Measurements from ENCODE around the gene CPEB4.

CPEB4 gene

DNA sequence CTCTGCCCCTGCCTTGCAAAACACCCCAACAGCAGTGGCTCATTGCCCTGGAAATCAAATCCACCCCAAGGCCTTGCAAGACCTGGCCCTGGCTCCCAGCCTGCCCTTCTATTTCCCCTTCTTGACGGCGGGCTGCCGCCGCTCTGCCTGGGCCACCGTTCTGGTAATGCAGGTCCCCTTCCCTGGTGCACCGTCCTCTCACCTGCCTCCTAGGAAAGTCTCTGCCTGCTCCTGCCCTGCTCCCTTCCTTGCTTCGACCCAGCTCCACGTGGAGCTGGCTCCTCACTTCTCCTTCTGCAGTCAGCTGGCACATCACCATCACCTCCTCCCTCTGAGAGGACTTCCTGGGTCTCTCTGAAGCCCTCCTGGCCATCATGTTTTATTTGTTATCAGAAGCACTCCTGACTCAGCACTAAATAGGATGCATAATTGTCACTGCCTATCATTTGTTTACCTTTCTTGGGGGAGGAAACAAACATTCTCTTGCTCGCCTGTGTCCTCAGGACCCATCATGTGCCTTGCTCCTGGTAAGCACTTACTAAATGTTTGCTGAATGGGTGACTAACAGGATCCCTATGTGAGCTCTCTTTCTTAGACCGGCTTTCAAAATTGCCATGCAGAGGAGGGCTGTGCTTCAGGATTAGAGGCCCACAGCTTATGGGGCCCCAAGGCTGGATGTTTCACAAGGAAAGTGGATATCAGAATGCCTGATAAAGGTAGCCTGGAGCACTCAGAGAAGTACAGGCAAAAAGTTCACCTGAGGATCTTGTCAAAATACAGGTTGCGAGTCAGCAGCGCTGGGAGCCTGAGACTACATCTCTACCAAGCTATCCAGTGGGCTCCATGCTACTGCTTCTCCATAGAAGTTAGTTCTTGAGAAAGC, 81.3 kb downstream of the CPEB4 start:
- H3K9me3 ChIP-seq (ENCODE audit: severe bottlenecking), result no peaks in the 10 kb centered on the region
- peak overlapping the region; percentile 8 for H3K27ac ChIP-seq
- no peaks in the 10 kb centered on the region for H3K36me3 ChIP-seq
- TF ChIP-seq, protein P1, sequence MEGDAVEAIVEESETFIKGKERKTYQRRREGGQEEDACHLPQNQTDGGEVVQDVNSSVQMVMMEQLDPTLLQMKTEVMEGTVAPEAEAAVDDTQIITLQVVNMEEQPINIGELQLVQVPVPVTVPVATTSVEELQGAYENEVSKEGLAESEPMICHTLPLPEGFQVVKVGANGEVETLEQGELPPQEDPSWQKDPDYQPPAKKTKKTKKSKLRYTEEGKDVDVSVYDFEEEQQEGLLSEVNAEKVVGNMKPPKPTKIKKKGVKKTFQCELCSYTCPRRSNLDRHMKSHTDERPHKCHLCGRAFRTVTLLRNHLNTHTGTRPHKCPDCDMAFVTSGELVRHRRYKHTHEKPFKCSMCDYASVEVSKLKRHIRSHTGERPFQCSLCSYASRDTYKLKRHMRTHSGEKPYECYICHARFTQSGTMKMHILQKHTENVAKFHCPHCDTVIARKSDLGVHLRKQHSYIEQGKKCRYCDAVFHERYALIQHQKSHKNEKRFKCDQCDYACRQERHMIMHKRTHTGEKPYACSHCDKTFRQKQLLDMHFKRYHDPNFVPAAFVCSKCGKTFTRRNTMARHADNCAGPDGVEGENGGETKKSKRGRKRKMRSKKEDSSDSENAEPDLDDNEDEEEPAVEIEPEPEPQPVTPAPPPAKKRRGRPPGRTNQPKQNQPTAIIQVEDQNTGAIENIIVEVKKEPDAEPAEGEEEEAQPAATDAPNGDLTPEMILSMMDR (IDR thresholded peaks at IDR 0.05; ENCODE audit: low read depth, low read length), result no peak
- peak; percentile 60 for DNase-seq
- no peak overlapping the region for H3K4me3 ChIP-seq (ENCODE audit: low read depth, low read length)
- H3K27me3 ChIP-seq (ENCODE audit: insufficient read depth, low read depth, severe bottlenecking), result no peaks in the 10 kb centered on the region

DNA sequence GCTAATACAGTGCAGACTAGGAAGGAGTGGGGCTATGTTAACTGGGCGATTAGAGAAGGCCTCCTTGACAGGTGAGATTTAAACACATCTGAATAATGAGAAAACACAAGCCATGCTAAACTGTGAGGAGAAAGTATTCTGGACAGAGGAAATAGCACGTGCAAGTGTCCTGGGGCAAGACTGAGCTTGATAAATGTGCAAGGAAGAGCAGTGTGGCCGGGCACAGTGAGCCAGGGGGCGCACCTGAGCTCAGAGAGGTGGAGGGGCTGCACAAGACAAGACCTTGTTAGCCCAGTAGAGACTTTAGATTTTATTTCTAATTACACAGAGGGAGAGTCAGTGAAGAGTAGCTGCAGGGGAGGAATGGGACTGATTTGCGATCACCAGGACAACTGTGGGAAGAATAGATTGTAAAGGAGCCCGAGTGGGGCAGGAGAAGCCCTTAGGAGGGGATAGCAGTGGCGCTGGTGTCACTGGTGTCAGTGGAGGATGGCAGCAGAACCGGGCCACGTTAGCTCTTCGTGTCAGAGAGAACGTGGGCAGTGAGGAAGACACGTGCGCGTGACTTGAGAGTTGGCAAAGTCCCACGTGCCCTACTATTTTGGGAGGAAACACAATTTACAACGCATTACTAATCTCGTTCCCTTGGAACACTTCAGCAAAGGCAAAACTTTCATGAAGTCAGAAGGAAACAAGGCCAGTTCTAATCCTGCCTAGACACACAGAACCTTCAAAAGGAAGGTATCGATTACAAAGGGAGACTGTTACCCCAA, 82.9 kb downstream of the CPEB4 start:
- DNase-seq, result no peak
- TF ChIP-seq, protein P1 (IDR thresholded peaks at IDR 0.05; ENCODE audit: low read depth, low read length), result no peak
- H3K36me3 ChIP-seq, result no peaks in the 10 kb centered on the region
- no peaks in the 10 kb centered on the region for H3K27me3 ChIP-seq (ENCODE audit: insufficient read depth, low read depth, severe bottlenecking)
- H3K27ac ChIP-seq, result no peak overlapping the region
- no peaks in the 10 kb centered on the region for H3K9me3 ChIP-seq (ENCODE audit: severe bottlenecking)
- H3K4me3 ChIP-seq (ENCODE audit: low read depth, low read length), result no peak overlapping the region

DNA sequence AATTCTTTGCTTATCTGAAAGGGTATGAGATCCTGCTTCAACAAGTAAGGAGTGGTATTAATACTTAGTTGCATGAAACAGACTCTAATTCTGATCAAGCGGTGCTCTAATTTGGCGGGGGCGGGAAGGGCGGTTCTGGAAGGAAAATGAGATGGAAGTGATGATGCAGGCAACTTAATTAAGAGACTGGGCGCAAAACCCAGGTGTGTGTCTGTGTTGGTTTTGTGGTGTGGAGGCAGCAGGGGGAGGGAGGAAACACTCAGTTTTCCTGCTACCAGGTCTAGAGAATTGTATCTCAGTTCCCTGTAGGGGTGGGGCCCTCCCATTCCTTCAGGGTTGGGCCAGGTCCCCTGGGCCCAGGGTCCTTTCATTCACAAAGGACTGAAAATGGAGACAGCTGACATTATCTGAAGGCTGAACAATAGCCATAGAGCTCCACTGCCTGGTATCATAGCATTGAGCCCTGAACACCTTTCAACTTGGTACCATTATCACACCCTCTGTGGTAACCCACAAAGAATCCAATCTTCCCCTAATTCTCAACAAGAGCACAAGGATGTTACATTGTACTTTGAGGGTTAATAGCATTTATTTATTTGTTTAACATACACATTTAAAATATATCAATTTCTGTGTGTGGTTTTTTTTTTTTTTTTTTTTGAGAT, 83.7 kb downstream of the CPEB4 start:
- no peak for DNase-seq
- Histone ChIP-seq H3K4me3 (ENCODE audit: low read depth, low read length) (no peak overlapping the region), H3K27me3 (ENCODE audit: insufficient read depth, low read depth, severe bottlenecking) (no peaks in the 10 kb centered on the region), H3K27ac (no peak overlapping the region), H3K9me3 (ENCODE audit: severe bottlenecking) (no peaks in the 10 kb centered on the region), H3K36me3 (no peaks in the 10 kb centered on the region)
- TF ChIP-seq, protein P1 (IDR thresholded peaks at IDR 0.05; ENCODE audit: low read depth, low read length), result no peak

DNA sequence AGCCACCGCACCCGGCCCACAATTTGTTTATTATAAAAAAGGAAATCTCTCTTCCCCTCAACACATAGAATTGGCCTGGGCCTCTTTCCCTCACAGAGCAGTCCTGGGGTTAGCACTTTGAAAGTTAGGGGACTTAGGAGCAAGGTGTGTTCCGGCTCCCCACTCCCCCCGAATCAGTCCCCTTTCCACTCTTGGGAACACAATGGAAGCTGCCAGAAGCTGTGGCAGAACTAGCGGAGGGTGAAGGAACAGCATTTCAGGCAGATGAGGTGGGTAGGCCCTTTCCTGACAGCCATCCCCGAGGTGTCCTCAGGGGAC, 84.4 kb downstream of the CPEB4 start:
- Histone ChIP-seq H3K36me3 (no peaks in the 10 kb centered on the region), H3K4me3 (ENCODE audit: low read depth, low read length) (no peak overlapping the region), H3K27me3 (ENCODE audit: insufficient read depth, low read depth, severe bottlenecking) (no peaks in the 10 kb centered on the region), H3K9me3 (ENCODE audit: severe bottlenecking) (no peaks in the 10 kb centered on the region), H3K27ac (no peak overlapping the region)
- no peak for DNase-seq
- TF ChIP-seq, protein P1 (IDR thresholded peaks at IDR 0.05; ENCODE audit: low read depth, low read length), result no peak

DNA sequence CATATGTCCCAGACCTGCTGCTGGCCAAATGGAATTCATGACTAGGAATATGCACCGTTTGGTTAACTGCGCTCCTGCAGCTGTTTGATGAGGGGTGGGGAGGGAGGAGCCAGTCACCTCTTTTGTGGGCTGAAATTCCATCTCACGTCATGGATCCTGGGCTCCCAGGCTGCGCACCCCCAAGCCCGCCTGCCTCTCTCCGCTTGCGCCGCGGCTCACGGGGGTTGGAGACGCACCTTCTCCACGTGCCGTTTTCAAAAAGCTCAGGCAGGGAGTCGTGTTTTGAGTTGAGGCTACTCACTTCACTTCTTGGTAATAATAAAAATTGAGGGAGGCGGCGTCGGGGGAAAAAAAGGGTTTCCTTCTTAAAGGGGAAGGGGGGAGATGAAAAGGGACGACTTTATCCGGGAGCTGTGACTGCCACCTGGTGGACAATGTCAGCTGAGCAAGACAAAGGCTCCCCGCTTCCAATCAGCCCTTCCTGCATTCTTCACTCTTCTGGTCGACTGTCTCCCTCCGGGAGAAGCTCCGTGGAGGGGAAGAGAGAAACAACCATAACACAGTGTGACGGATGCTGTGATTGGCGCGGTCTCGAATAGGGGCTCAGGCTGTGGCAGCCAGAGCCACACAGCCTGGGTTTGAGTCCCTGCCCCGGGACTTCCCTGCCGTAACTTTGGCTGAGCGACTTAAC, 84.9 kb downstream of the CPEB4 start:
- Histone ChIP-seq H3K36me3 (no peaks in the 10 kb centered on the region), H3K27me3 (ENCODE audit: insufficient read depth, low read depth, severe bottlenecking) (no peaks in the 10 kb centered on the region), H3K27ac (no peak overlapping the region; the same call in 1 of the 2 replicates), H3K4me3 (ENCODE audit: low read depth, low read length) (no peak overlapping the region), H3K9me3 (ENCODE audit: severe bottlenecking) (no peaks in the 10 kb centered on the region)
- DNase-seq, result peak; percentile 81
- TF ChIP-seq, protein P1 (IDR thresholded peaks at IDR 0.05; ENCODE audit: low read depth, low read length), result peak; percentile 89

All from WERI-Rb-1 (cell line).